Measurements from ENCODE around the gene ENPP7. TPM values are rescaled to one million over a fixed set of nuclear protein-coding genes. Genes with fewer than 3 reads are reported as not detected.

ENPP7 gene
- total RNA-seq, 1 donor from 2014 or later, result not detected

DNA sequence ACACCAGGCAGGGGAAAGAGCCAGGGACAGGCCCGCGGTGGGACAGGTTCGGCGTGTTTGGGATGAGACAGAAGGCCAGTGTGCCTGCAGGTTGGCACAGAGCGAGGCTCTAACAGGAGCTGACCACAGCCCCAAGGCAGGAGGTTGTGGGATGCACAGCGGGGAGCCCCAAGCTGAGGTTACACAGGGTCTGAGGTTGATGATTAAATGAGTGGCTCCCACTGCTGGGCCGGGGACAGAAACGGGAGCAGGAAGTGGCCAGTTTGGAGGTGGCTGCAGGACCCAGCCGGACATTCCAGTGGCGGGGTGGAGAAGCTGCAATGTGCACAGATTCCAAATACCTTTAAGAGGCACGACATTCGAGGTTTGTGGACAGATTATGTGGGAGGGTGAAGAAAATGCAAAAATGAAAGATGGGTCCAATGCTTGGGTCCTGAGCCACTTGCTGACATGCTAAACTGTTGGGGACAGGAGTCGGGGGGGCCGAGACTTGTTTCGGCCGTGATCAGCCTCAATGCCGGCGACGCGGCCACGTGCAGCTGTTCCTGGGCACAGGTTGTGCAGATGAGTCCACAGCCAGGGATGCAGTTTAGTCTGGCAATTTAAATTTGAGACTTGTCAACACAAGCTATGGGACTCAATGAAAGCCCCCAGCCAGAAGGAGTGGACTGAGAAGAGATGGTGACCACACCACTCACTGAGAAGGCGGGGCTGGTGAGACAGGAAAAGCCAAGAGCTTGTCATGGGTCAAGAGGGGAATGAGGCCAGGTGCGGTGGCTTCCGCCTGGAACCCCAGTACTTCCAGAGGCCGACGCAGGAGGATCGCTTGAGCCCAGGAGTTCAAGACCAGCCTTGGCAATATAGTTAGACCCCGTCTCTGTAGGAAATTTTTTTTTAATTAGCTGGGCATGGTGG is 8.7 kb downstream of the ENPP7 start:
- no peak for DNase-seq (ENCODE audit: low spot score)
- Mint-ChIP-seq H3K4me1 (ENCODE audit: low read depth) (peaks cover 12% of the 10 kb centered on the region), H3K4me3 (ENCODE audit: unreplicated experiment) (no peak overlapping the region), H3K9me3 (ENCODE audit: low read depth) (no peaks in the 10 kb centered on the region), H3K27ac (ENCODE audit: unreplicated experiment) (peak overlapping the region; percentile 43), H3K27me3 (ENCODE audit: low read depth) (peaks cover 21% of the 10 kb centered on the region), H3K36me3 (ENCODE audit: low read depth) (no peaks in the 10 kb centered on the region)
- TF ChIP-seq, protein P1, sequence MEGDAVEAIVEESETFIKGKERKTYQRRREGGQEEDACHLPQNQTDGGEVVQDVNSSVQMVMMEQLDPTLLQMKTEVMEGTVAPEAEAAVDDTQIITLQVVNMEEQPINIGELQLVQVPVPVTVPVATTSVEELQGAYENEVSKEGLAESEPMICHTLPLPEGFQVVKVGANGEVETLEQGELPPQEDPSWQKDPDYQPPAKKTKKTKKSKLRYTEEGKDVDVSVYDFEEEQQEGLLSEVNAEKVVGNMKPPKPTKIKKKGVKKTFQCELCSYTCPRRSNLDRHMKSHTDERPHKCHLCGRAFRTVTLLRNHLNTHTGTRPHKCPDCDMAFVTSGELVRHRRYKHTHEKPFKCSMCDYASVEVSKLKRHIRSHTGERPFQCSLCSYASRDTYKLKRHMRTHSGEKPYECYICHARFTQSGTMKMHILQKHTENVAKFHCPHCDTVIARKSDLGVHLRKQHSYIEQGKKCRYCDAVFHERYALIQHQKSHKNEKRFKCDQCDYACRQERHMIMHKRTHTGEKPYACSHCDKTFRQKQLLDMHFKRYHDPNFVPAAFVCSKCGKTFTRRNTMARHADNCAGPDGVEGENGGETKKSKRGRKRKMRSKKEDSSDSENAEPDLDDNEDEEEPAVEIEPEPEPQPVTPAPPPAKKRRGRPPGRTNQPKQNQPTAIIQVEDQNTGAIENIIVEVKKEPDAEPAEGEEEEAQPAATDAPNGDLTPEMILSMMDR (IDR thresholded peaks at IDR 0.05), result no peak

GRCh38 chr17:79740413-79740812 is 9.7 kb downstream of the ENPP7 start:
- DNase-seq (ENCODE audit: low spot score), result no peak
- Mint-ChIP-seq H3K9me3 (ENCODE audit: low read depth) (no peaks in the 10 kb centered on the region), H3K4me1 (ENCODE audit: low read depth) (peaks cover 12% of the 10 kb centered on the region), H3K27me3 (ENCODE audit: low read depth) (peaks cover 22% of the 10 kb centered on the region), H3K4me3 (ENCODE audit: unreplicated experiment) (no peak overlapping the region), H3K27ac (ENCODE audit: unreplicated experiment) (no peak overlapping the region), H3K36me3 (ENCODE audit: low read depth) (no peaks in the 10 kb centered on the region)
- TF ChIP-seq, protein P1 (IDR thresholded peaks at IDR 0.05), result no peak

- H3K36me3 Mint-ChIP-seq (ENCODE audit: low read depth), result no peaks in the 10 kb centered on the region
- H3K27ac Mint-ChIP-seq (ENCODE audit: unreplicated experiment), result no peak overlapping the region
- no peaks in the 10 kb centered on the region for H3K9me3 Mint-ChIP-seq (ENCODE audit: low read depth)
- peaks cover 26% of the 10 kb centered on the region for H3K27me3 Mint-ChIP-seq (ENCODE audit: low read depth)
- TF ChIP-seq, protein P1 (IDR thresholded peaks at IDR 0.05), result no peak
- no peak for DNase-seq (ENCODE audit: low spot score)
- no peak overlapping the region for H3K4me3 Mint-ChIP-seq (ENCODE audit: unreplicated experiment)
- peaks cover 12% of the 10 kb centered on the region for H3K4me1 Mint-ChIP-seq (ENCODE audit: low read depth)
Measured at GRCh38 chr17:79741401-79741750, 10.6 kb downstream of the ENPP7 start.

- H3K27ac Mint-ChIP-seq (ENCODE audit: unreplicated experiment), result no peak overlapping the region
- no peaks in the 10 kb centered on the region for H3K9me3 Mint-ChIP-seq (ENCODE audit: low read depth)
- no peaks in the 10 kb centered on the region for H3K36me3 Mint-ChIP-seq (ENCODE audit: low read depth)
- TF ChIP-seq, protein P1 (IDR thresholded peaks at IDR 0.05), result peak; percentile 98
- H3K27me3 Mint-ChIP-seq (ENCODE audit: low read depth), result peaks cover 28% of the 10 kb centered on the region
- peaks cover 13% of the 10 kb centered on the region for H3K4me1 Mint-ChIP-seq (ENCODE audit: low read depth)
- no peak for DNase-seq (ENCODE audit: low spot score)
- H3K4me3 Mint-ChIP-seq (ENCODE audit: unreplicated experiment), result no peak overlapping the region
Measured at GRCh38 chr17:79741751-79742588, 11.2 kb downstream of the ENPP7 start.

- H3K27ac Mint-ChIP-seq (ENCODE audit: unreplicated experiment), result no peak overlapping the region
- H3K36me3 Mint-ChIP-seq (ENCODE audit: low read depth), result no peaks in the 10 kb centered on the region
- H3K4me3 Mint-ChIP-seq (ENCODE audit: unreplicated experiment), result no peak overlapping the region
- H3K27me3 Mint-ChIP-seq (ENCODE audit: low read depth), result peaks cover 31% of the 10 kb centered on the region
- peaks cover 17% of the 10 kb centered on the region for H3K4me1 Mint-ChIP-seq (ENCODE audit: low read depth)
- TF ChIP-seq, protein P1 (IDR thresholded peaks at IDR 0.05), result no peak
- no peaks in the 10 kb centered on the region for H3K9me3 Mint-ChIP-seq (ENCODE audit: low read depth)
- no peak for DNase-seq (ENCODE audit: low spot score)
Measured at GRCh38 chr17:79742589-79742918, 11.8 kb downstream of the ENPP7 start.

Measured in chondrocyte (in vitro differentiated cells).